Large intestine (tissue), 3 donors: ENCODE measurements around the gene JUNB. TPM values are rescaled to one million over a fixed set of nuclear protein-coding genes. Genes with fewer than 3 reads are reported as not detected.

Source experiments
- DNase-seq, 2 donors: peaks; one replicate each; pipeline versions ENCODE4 v3.0.0 to v3.0.0-alpha.2; 2013
- H3K27ac ChIP-seq: one replicate; pipeline ENCODE4 v1.5.1; 2013; ENCODE audit warnings: low read length
- H3K27me3 ChIP-seq: 2 replicates; pipeline ENCODE4 v1.6.1; 2013; ENCODE audit warnings: low read length; ENCODE audit not compliant: control insufficient read depth, insufficient read depth
- H3K36me3 ChIP-seq: 2 replicates; pipeline ENCODE4 v1.6.1; 2013; ENCODE audit warnings: low read length; ENCODE audit not compliant: control insufficient read depth, insufficient read depth
- H3K4me1 ChIP-seq: one replicate; pipeline ENCODE4 v1.6.1; 2013; ENCODE audit warnings: low read length; ENCODE audit not compliant: control insufficient read depth, insufficient read depth
- H3K4me3 ChIP-seq: one replicate; pipeline ENCODE4 v1.5.1; 2013; ENCODE audit warnings: low read length
- H3K9me3 ChIP-seq: one replicate; pipeline ENCODE4 v1.6.1; 2013; ENCODE audit warnings: mild to moderate bottlenecking, low read depth, low read length, moderate library complexity; ENCODE audit not compliant: control insufficient read depth
- WGBS: methylation state at CpG from one replicate; pipeline ENCODE4 v1.1.5; 2013; ENCODE audit warnings: low lambda C conversion rate; ENCODE audit not compliant: insufficient coverage; 5-methylcytosine and 5-hydroxymethylcytosine counted together
- polyA plus RNA-seq: library from polyadenylated mRNA; unstranded; fragments of 120-200 nt; gene quantifications from one replicate; pipeline ENCODE4 v1.2.1, GENCODE V29; 2013

The JUNB gene
- polyA plus RNA-seq, 1 donor: 333 TPM

- H3K4me3 ChIP-seq: no peak overlapping the region
- H3K9me3 ChIP-seq: peaks cover 3% of the 10 kb centered on the region
- 60% methylated on average over 1 of the region's 19 CpGs for WGBS
- no peaks in the 10 kb centered on the region for H3K36me3 ChIP-seq
- no peak overlapping the region for H3K27ac ChIP-seq
- peaks cover 22% of the 10 kb centered on the region for H3K27me3 ChIP-seq
- H3K4me1 ChIP-seq: peaks cover 5% of the 10 kb centered on the region
- DNase-seq: no peak
Measured at GRCh38 chr19:12756150-12756883, 35.0 kb upstream of the JUNB start.

GRCh38 chr19:12757544-12758274, 33.6 kb upstream of the JUNB start:
- Histone ChIP-seq H3K4me1 (peaks cover 5% of the 10 kb centered on the region), H3K36me3 (peaks cover 8% of the 10 kb centered on the region), H3K9me3 (peaks cover 3% of the 10 kb centered on the region), H3K27ac (no peak overlapping the region), H3K4me3 (peak overlapping the region; percentile 21), H3K27me3 (peaks cover 16% of the 10 kb centered on the region)
- WGBS: no CpG with 5 or more reads among the region's 60 CpGs
- DNase-seq: peak; percentile 73 to 74

- Histone ChIP-seq H3K36me3 (peaks cover 25% of the 10 kb centered on the region), H3K9me3 (peaks cover 7% of the 10 kb centered on the region), H3K27me3 (peaks cover 2% of the 10 kb centered on the region), H3K27ac (no peak overlapping the region), H3K4me3 (no peak overlapping the region), H3K4me1 (peaks cover 5% of the 10 kb centered on the region)
- no peak for DNase-seq
- WGBS: no CpG with 5 or more reads among the region's 6 CpGs
Measured at GRCh38 chr19:12759686-12760085, 31.6 kb upstream of the JUNB start.

- peaks cover 4% of the 10 kb centered on the region for H3K4me1 ChIP-seq
- DNase-seq: no peak
- peaks cover 7% of the 10 kb centered on the region for H3K9me3 ChIP-seq
- no peaks in the 10 kb centered on the region for H3K27me3 ChIP-seq
- no peak overlapping the region for H3K27ac ChIP-seq
- no CpG with 5 or more reads among the region's 11 CpGs for whole genome bisulfite sequencing
- peaks cover 50% of the 10 kb centered on the region for H3K36me3 ChIP-seq
- H3K4me3 ChIP-seq: no peak overlapping the region
Measured at GRCh38 chr19:12763100-12763499, 28.2 kb upstream of the JUNB start.

GRCh38 chr19:12764698-12765097, 26.6 kb upstream of the JUNB start:
- Histone ChIP-seq H3K4me1 (peaks cover 3% of the 10 kb centered on the region), H3K4me3 (no peak overlapping the region), H3K27me3 (no peaks in the 10 kb centered on the region), H3K27ac (no peak overlapping the region), H3K9me3 (peaks cover 7% of the 10 kb centered on the region), H3K36me3 (peaks cover 57% of the 10 kb centered on the region)
- WGBS: 100% methylated on average over 1 of the region's 16 CpGs
- no peak for DNase-seq

- H3K27ac ChIP-seq: peak overlapping the region; percentile 79
- no peaks in the 10 kb centered on the region for H3K27me3 ChIP-seq
- peak overlapping the region; percentile 40 for H3K4me3 ChIP-seq
- peaks cover 66% of the 10 kb centered on the region for H3K36me3 ChIP-seq
- H3K4me1 ChIP-seq: peaks cover 3% of the 10 kb centered on the region
- peaks cover 4% of the 10 kb centered on the region for H3K9me3 ChIP-seq
- peak; percentile 78 to 88 for DNase-seq
- 6% methylated on average over 3 of the region's 30 CpGs for WGBS
Measured at GRCh38 chr19:12766051-12766521, 25.2 kb upstream of the JUNB start.

GRCh38 chr19:12767150-12767549, 24.1 kb upstream of the JUNB start:
- no peak for DNase-seq
- no peak overlapping the region for H3K27ac ChIP-seq
- WGBS: no CpG with 5 or more reads among the region's 11 CpGs
- peaks cover 69% of the 10 kb centered on the region for H3K36me3 ChIP-seq
- no peak overlapping the region for H3K4me3 ChIP-seq
- H3K27me3 ChIP-seq: no peaks in the 10 kb centered on the region
- H3K9me3 ChIP-seq: peaks cover 4% of the 10 kb centered on the region
- H3K4me1 ChIP-seq: peaks cover 3% of the 10 kb centered on the region

GRCh38 chr19:12767666-12768065, 23.6 kb upstream of the JUNB start:
- DNase-seq: no peak
- no peak overlapping the region for H3K27ac ChIP-seq
- WGBS: 100% methylated on average over 1 of the region's 15 CpGs
- H3K27me3 ChIP-seq: no peaks in the 10 kb centered on the region
- peaks cover 70% of the 10 kb centered on the region for H3K36me3 ChIP-seq
- peaks cover 4% of the 10 kb centered on the region for H3K9me3 ChIP-seq
- peaks cover 3% of the 10 kb centered on the region for H3K4me1 ChIP-seq
- no peak overlapping the region for H3K4me3 ChIP-seq

- Histone ChIP-seq H3K27ac (no peak overlapping the region), H3K36me3 (peaks cover 62% of the 10 kb centered on the region), H3K4me3 (no peak overlapping the region), H3K9me3 (no peaks in the 10 kb centered on the region), H3K4me1 (peaks cover 14% of the 10 kb centered on the region), H3K27me3 (no peaks in the 10 kb centered on the region)
- DNase-seq: peak in 1 of 2 donors; percentile 61
- no CpG with 5 or more reads among the region's 37 CpGs for WGBS
Measured at GRCh38 chr19:12769689-12770088, 21.6 kb upstream of the JUNB start.

GRCh38 chr19:12770922-12771321, 20.4 kb upstream of the JUNB start:
- Histone ChIP-seq H3K9me3 (no peaks in the 10 kb centered on the region), H3K27ac (no peak overlapping the region), H3K27me3 (no peaks in the 10 kb centered on the region), H3K4me3 (no peak overlapping the region), H3K36me3 (peaks cover 50% of the 10 kb centered on the region), H3K4me1 (peaks cover 11% of the 10 kb centered on the region)
- WGBS: no CpG with 5 or more reads among the region's 13 CpGs
- no peak for DNase-seq
